Activated CD4-positive, alpha-beta T cell treated with anti-CD3 and anti-CD28 coated beads for 48 hours (primary cell): ENCODE results near the gene PIPOX.

Experiments
- DNase-seq: peaks from one replicate; pipeline ENCODE4 v3.0.0-alpha.2; 2020

Gene PIPOX

GRCh38 chr17:29103341-29103740, 60.4 kb downstream of the PIPOX start:
- DNase-seq, result no peak
